NCI-H2029 (cell line): ENCODE measurements around the gene GAREM2.

Experiments used
- DNase-seq: peaks from one replicate; lab custom pipeline; 2025; lab: John Stamatoyannopoulos, UW

The GAREM2 gene

GRCh38 chr2:26237868-26238267 is 65.0 kb downstream of the GAREM2 start:
- no peak for DNase-seq

GRCh38 chr2:26238311-26238958 is 65.5 kb downstream of the GAREM2 start:
- no peak for DNase-seq
